ENCODE data around the gene RARS2.

- TF ChIP-seq CTCF (conservative IDR thresholded peaks at IDR 0.05; ENCODE audit: low read length) = no peak
- no peak for TF ChIP-seq EZH2phosphoT487 (IDR thresholded peaks at IDR 0.05; ENCODE audit: borderline replicate concordance)
These were observed 38.0 kb downstream of the RARS2 start for GRCh38 chr6:87551799-87552198.
